GM21737 (cell line): ENCODE results near the gene APOBEC4.
"Not testable (repeated sequence)": the region's sequence is repeated elsewhere in the genome, so short reads cannot be mapped to it uniquely, and the experiment has no call there.

Experiments used
- ATAC-seq: cut with Tn5 transposase; IDR thresholded peaks from one replicate; pipeline ENCODE4 v1.9.1; 2021; ENCODE audit warnings: mild to moderate bottlenecking, moderate library complexity; ENCODE audit not compliant: unreplicated experiment

APOBEC4 gene

GRCh38 chr1:183635099-183635605, 18.0 kb downstream of the APOBEC4 start:
- ATAC-seq: no peak

- no peak for ATAC-seq
Measured at GRCh38 chr1:183634429-183635065, 18.6 kb downstream of the APOBEC4 start.

- peak; percentile 38 for ATAC-seq
Measured at GRCh38 chr1:183633676-183634343, 19.3 kb downstream of the APOBEC4 start.

GRCh38 chr1:183632964-183633363, 20.2 kb downstream of the APOBEC4 start:
- no peak for ATAC-seq

- no peak for ATAC-seq
Measured at GRCh38 chr1:183632114-183632513, 21.0 kb downstream of the APOBEC4 start.

- ATAC-seq: no peak
Measured at GRCh38 chr1:183630748-183631147, 22.4 kb downstream of the APOBEC4 start.

GRCh38 chr1:183628537-183628936, 24.6 kb downstream of the APOBEC4 start:
- ATAC-seq: no peak

- not testable (repeated sequence) for ATAC-seq
Measured at GRCh38 chr1:183626236-183626635, 26.9 kb downstream of the APOBEC4 start.

- peak; percentile 79 for ATAC-seq
Measured at GRCh38 chr1:183622884-183623785, 30.0 kb downstream of the APOBEC4 start.

- ATAC-seq: no peak
Measured at GRCh38 chr1:183622013-183622412, 31.1 kb downstream of the APOBEC4 start.

GRCh38 chr1:183620311-183620710, 32.8 kb downstream of the APOBEC4 start:
- no peak for ATAC-seq

- no peak for ATAC-seq
Measured at GRCh38 chr1:183619781-183620180, 33.3 kb downstream of the APOBEC4 start.

GRCh38 chr1:183618202-183618601, 34.9 kb downstream of the APOBEC4 start:
- ATAC-seq: not testable (repeated sequence)

GRCh38 chr1:183612975-183613374, 40.1 kb downstream of the APOBEC4 start:
- not testable (repeated sequence) for ATAC-seq

GRCh38 chr1:183612407-183612806, 40.7 kb downstream of the APOBEC4 start:
- no peak for ATAC-seq

- ATAC-seq: no peak
Measured at GRCh38 chr1:183611021-183611420, 42.1 kb downstream of the APOBEC4 start.

GRCh38 chr1:183609759-183610452, 43.2 kb downstream of the APOBEC4 start:
- ATAC-seq: no peak

GRCh38 chr1:183609313-183609712, 43.8 kb downstream of the APOBEC4 start:
- ATAC-seq: peak; percentile 37

GRCh38 chr1:183607322-183607980, 45.7 kb downstream of the APOBEC4 start:
- peak; percentile 44 for ATAC-seq

GRCh38 chr1:183605904-183606303, 47.2 kb downstream of the APOBEC4 start:
- no peak for ATAC-seq
